SK-N-SH treated with all-trans-retinoic acid at 6 μM for 48 hours (cell line): Measurements from ENCODE around the gene MALT1.

Experiments
- GLIS3 ChIP-seq: fragments of 250-450 bp; sonication (Bioruptor Pico); IDR thresholded peaks from 2 replicates; pipeline ENCODE4 v1.5.0; 2020; ENCODE audit warnings: mild to moderate bottlenecking, moderate library complexity
- ISL1 ChIP-seq: fragments of 250-450 bp; sonication (Bioruptor Pico); IDR thresholded peaks from 2 replicates; pipeline ENCODE4 v2.1.2; 2022; ENCODE audit warnings: mild to moderate bottlenecking, moderate library complexity
- OSR1 ChIP-seq: fragments of 250-450 bp; sonication (Bioruptor Pico); IDR thresholded peaks from 2 replicates; pipeline ENCODE4 v1.8.0; 2022; ENCODE audit warnings: moderate library complexity, mild to moderate bottlenecking, inconsistent platforms
- RARB ChIP-seq: fragments of 250-450 bp; sonication (Bioruptor Pico); IDR thresholded peaks from 2 replicates; pipeline ENCODE4 v1.8.0; 2021; ENCODE audit warnings: mild to moderate bottlenecking, moderate library complexity
- TSHZ2 ChIP-seq: fragments of 250-450 bp; sonication (Bioruptor Pico); IDR thresholded peaks from 2 replicates; pipeline ENCODE4 v1.5.0; 2020; ENCODE audit warnings: mild to moderate bottlenecking, moderate library complexity
- ZFP3 ChIP-seq: fragments of 250-450 bp; sonication (Bioruptor Pico); IDR thresholded peaks from 2 replicates; pipeline ENCODE4 v1.5.0; 2020; ENCODE audit warnings: mild to moderate bottlenecking, moderate library complexity

DNA sequence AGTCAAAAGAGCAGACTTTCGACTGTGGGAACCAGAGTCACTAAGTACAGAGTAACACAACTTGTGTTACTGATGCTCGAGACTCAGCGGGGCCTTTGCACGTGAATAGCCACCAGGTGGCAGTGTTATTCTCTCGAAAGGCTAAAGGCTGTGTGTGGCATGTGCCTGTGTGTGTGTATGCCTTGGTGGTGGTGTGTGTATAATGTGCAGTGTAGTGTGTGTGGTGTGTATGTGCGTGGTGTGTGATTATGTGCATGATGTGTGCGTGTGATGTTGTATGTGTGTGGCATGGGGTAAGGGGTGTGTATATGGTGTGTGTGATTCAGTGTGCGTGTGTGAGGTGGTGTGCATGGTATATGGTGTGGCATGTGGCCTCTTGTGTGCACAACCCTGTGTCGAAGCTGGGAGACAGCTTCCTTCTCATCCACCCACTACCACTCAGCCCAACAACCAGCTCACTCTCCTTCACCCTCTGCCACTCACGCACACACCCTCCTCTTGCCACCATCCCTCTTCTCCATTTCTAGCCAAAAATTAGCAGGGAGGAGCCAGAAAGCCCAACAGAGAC, 110.4 kb downstream of the MALT1 start:
- TF ChIP-seq OSR1 (CRISPR knock-in tag): no peak
- no peak for TF ChIP-seq RARB
- no peak for TF ChIP-seq TSHZ2 (CRISPR knock-in tag)
- no peak for TF ChIP-seq ZFP3 (CRISPR knock-in tag)
- no peak for TF ChIP-seq GLIS3 (CRISPR knock-in tag)
- TF ChIP-seq ISL1 (CRISPR knock-in tag): no peak
